Putamen (tissue), 1 donor: ENCODE measurements around the gene LPCAT4.

Source experiments
- DNase-seq: peaks from one replicate; pipeline ENCODE4 v3.0.0-alpha.2; 2016; ENCODE audit warnings: low spot score

The LPCAT4 gene

GRCh38 chr15:34337557-34338306, 29.3 kb downstream of the LPCAT4 start, which contains the start of gene SLC12A6:
SLC12A6 (minus strand) TSS chr15:34337781; CDS start chr15:34336680, 1,101 bp downstream.
- peak; percentile 92 for DNase-seq

GRCh38 chr15:34336991-34337556, 29.9 kb downstream of the LPCAT4 start:
- DNase-seq: no peak

- DNase-seq: no peak
Measured at GRCh38 chr15:34336231-34336990, 30.6 kb downstream of the LPCAT4 start.

- no peak for DNase-seq
Measured at GRCh38 chr15:34335176-34336032, 31.6 kb downstream of the LPCAT4 start.

- DNase-seq: no peak
Measured at GRCh38 chr15:34334672-34335071, 32.3 kb downstream of the LPCAT4 start.

- DNase-seq: no peak
Measured at GRCh38 chr15:34332553-34333120, 34.4 kb downstream of the LPCAT4 start.

- no peak for DNase-seq
Measured at GRCh38 chr15:34331809-34332208, 35.2 kb downstream of the LPCAT4 start.

- no peak for DNase-seq
Measured at GRCh38 chr15:34330279-34330678, 36.7 kb downstream of the LPCAT4 start.

GRCh38 chr15:34329006-34329405, 38.0 kb downstream of the LPCAT4 start:
- DNase-seq: no peak

- DNase-seq: no peak
Measured at GRCh38 chr15:34327906-34328305, 39.1 kb downstream of the LPCAT4 start.

GRCh38 chr15:34325368-34325767, 41.6 kb downstream of the LPCAT4 start:
- DNase-seq: no peak

GRCh38 chr15:34324933-34325332, 42.1 kb downstream of the LPCAT4 start:
- no peak for DNase-seq

GRCh38 chr15:34323217-34323616, 43.8 kb downstream of the LPCAT4 start:
- DNase-seq: no peak

GRCh38 chr15:34318277-34319079, 48.5 kb downstream of the LPCAT4 start:
- DNase-seq: peak; percentile 59

- no peak for DNase-seq
Measured at GRCh38 chr15:34314491-34315490, 52.2 kb downstream of the LPCAT4 start.

- no peak for DNase-seq
Measured at GRCh38 chr15:34311563-34311962, 55.4 kb downstream of the LPCAT4 start.
